Loucy (cell line): ENCODE data around the gene DMXL1.

Source experiments
- H2AFZ ChIP-seq: fragments of 200-600 bp; sonication (generic); 2 replicates; pipeline ENCODE4 v1.6.0; 2016; ENCODE audit warnings: antibody characterized with exemption, mild to moderate bottlenecking, low read length, moderate library complexity
- H3F3A ChIP-seq: fragments of 200-600 bp; 2 replicates; pipeline ENCODE4 v1.6.0; 2016; ENCODE audit warnings: antibody characterized with exemption, low read depth, mild to moderate bottlenecking
- H3K27me3 ChIP-seq: fragments of 200-600 bp; sonication (generic); 2 replicates; pipeline ENCODE4 v1.6.1; 2014; ENCODE audit warnings: low read length, mild to moderate bottlenecking; ENCODE audit not compliant: insufficient read depth, poor library complexity, severe bottlenecking
- H3K36me3 ChIP-seq: fragments of 200-600 bp; sonication (generic); 2 replicates; pipeline ENCODE4 v1.6.1; 2016; ENCODE audit warnings: low read length; ENCODE audit not compliant: insufficient read depth
- H3K4me1 ChIP-seq: fragments of 200-600 bp; sonication (generic); 2 replicates; pipeline ENCODE4 v1.5.1; 2014; ENCODE audit warnings: low read length, mild to moderate bottlenecking; ENCODE audit not compliant: insufficient read depth, poor library complexity, severe bottlenecking
- H3K4me2 ChIP-seq: fragments of 200-600 bp; sonication (generic); 2 replicates; pipeline ENCODE4 v1.6.0; 2014; ENCODE audit warnings: antibody characterized with exemption, low read length, low read depth, mild to moderate bottlenecking; ENCODE audit not compliant: poor library complexity, severe bottlenecking
- H3K4me3 ChIP-seq: fragments of 200-600 bp; sonication (generic); 2 replicates; pipeline ENCODE4 v1.5.1; 2014; ENCODE audit warnings: low read length, mild to moderate bottlenecking, mixed read lengths; ENCODE audit not compliant: poor library complexity, severe bottlenecking
- H3K79me2 ChIP-seq: fragments of 200-600 bp; sonication (generic); 2 replicates; pipeline ENCODE4 v1.6.1; 2014; ENCODE audit warnings: low read length; ENCODE audit not compliant: insufficient read depth
- H3K9ac ChIP-seq: fragments of 200-600 bp; sonication (generic); 2 replicates; pipeline ENCODE4 v1.6.0; 2014; ENCODE audit warnings: mild to moderate bottlenecking, low read depth, low read length, moderate library complexity; ENCODE audit not compliant: poor library complexity, severe bottlenecking
- H3K9me2 ChIP-seq: fragments of 200-600 bp; sonication (generic); replicated peaks from 2 replicates; pipeline ENCODE4 v1.6.1; 2016; ENCODE audit warnings: low read depth, low read length, mixed read lengths
- H3K9me3 ChIP-seq: fragments of 200-600 bp; sonication (generic); 2 replicates; pipeline ENCODE4 v1.6.1; 2014; ENCODE audit warnings: mild to moderate bottlenecking, antibody characterized with exemption, low read length, low read depth; ENCODE audit not compliant: insufficient read depth
- H4K20me1 ChIP-seq: fragments of 200-600 bp; sonication (generic); 2 replicates; pipeline ENCODE4 v1.6.0; 2014; ENCODE audit warnings: antibody characterized with exemption, low read length, mild to moderate bottlenecking; ENCODE audit not compliant: insufficient read depth, poor library complexity, severe bottlenecking
- EZH2phosphoT487 ChIP-seq: fragments of 200-600 bp; IDR thresholded peaks from 2 replicates; pipeline ENCODE4 v1.6.1; 2018; ENCODE audit warnings: antibody characterized with exemption, mild to moderate bottlenecking, moderate library complexity, borderline replicate concordance
- TF ChIP-seq, protein P1 (sequence below): fragments of 200-600 bp; sonication (generic); conservative IDR thresholded peaks from 2 replicates; pipeline ENCODE4 v1.5.1; 2014; ENCODE audit warnings: mild to moderate bottlenecking, antibody characterized with exemption, low read length

The DMXL1 gene

DNA sequence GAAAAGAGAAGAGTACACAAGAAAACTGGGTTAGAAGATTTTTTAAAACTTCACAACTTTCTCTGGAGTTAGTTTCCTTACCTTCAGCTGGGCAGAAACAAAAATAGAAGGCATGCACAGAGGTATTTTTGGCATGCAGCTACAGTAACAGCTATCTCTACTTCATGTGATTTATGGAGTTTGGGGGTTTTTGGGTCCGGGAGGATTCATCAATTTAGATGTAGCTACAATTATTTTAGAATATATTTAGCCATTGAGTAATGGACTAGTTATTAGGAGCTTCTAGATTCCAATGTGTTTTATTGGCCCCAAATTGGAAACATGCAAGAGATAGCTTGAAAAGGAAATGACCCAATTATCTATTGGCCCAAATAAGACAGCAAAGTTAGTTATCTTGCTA is 193.3 kb downstream of the DMXL1 start:
- no peaks in the 10 kb centered on the region for H3F3A ChIP-seq
- no peak overlapping the region for H3K9ac ChIP-seq
- no peak overlapping the region for H2AFZ ChIP-seq
- H3K79me2 ChIP-seq: peaks cover 6% of the 10 kb centered on the region; the same call in 1 of the 2 replicates
- no peak overlapping the region for H3K4me2 ChIP-seq
- H3K36me3 ChIP-seq: no peaks in the 10 kb centered on the region
- no peaks in the 10 kb centered on the region for H3K9me3 ChIP-seq
- no peak overlapping the region for H3K4me3 ChIP-seq
- H3K4me1 ChIP-seq: peaks cover 7% of the 10 kb centered on the region
- no peaks in the 10 kb centered on the region for H4K20me1 ChIP-seq
- H3K9me2 ChIP-seq: no peaks in the 10 kb centered on the region
- TF ChIP-seq, protein P1, sequence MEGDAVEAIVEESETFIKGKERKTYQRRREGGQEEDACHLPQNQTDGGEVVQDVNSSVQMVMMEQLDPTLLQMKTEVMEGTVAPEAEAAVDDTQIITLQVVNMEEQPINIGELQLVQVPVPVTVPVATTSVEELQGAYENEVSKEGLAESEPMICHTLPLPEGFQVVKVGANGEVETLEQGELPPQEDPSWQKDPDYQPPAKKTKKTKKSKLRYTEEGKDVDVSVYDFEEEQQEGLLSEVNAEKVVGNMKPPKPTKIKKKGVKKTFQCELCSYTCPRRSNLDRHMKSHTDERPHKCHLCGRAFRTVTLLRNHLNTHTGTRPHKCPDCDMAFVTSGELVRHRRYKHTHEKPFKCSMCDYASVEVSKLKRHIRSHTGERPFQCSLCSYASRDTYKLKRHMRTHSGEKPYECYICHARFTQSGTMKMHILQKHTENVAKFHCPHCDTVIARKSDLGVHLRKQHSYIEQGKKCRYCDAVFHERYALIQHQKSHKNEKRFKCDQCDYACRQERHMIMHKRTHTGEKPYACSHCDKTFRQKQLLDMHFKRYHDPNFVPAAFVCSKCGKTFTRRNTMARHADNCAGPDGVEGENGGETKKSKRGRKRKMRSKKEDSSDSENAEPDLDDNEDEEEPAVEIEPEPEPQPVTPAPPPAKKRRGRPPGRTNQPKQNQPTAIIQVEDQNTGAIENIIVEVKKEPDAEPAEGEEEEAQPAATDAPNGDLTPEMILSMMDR: no peak
- TF ChIP-seq EZH2phosphoT487: no peak
- H3K27me3 ChIP-seq: no peaks in the 10 kb centered on the region

DNA sequence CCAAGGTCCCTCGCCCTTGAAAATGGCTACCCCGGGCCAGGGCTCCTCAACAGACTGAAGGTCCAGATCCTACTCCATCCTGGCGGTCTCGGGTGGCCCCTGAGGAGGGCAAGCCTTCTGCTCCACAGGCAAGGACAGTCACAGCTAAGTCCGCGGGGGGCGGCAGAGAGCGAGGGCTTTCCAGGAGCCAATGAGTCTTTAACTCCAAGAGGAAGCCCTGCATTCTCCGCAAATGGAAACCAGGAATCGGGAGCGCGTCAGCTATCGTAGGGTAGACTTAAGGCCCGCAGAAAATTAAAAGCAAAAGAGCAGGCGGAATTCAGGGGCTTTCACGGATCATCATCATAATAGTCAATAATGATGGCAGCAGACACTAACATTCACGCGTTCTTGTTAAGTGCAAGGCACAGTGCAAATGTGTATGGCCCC is 197.1 kb downstream of the DMXL1 start:
- peak overlapping the region; percentile 74 for H3K4me3 ChIP-seq
- no peaks in the 10 kb centered on the region for H3F3A ChIP-seq
- peaks cover 18% of the 10 kb centered on the region for H3K4me1 ChIP-seq
- H3K9me2 ChIP-seq: no peaks in the 10 kb centered on the region
- H3K4me2 ChIP-seq: peak overlapping the region; percentile 82
- H3K36me3 ChIP-seq: no peaks in the 10 kb centered on the region
- H3K27me3 ChIP-seq: no peaks in the 10 kb centered on the region
- peak overlapping the region; percentile 63 for H2AFZ ChIP-seq
- no peaks in the 10 kb centered on the region for H3K9me3 ChIP-seq
- TF ChIP-seq, protein P1: no peak
- TF ChIP-seq EZH2phosphoT487: no peak
- no peaks in the 10 kb centered on the region for H4K20me1 ChIP-seq
- H3K79me2 ChIP-seq: peaks cover 43% of the 10 kb centered on the region
- H3K9ac ChIP-seq: peak overlapping the region; percentile 97

DNA sequence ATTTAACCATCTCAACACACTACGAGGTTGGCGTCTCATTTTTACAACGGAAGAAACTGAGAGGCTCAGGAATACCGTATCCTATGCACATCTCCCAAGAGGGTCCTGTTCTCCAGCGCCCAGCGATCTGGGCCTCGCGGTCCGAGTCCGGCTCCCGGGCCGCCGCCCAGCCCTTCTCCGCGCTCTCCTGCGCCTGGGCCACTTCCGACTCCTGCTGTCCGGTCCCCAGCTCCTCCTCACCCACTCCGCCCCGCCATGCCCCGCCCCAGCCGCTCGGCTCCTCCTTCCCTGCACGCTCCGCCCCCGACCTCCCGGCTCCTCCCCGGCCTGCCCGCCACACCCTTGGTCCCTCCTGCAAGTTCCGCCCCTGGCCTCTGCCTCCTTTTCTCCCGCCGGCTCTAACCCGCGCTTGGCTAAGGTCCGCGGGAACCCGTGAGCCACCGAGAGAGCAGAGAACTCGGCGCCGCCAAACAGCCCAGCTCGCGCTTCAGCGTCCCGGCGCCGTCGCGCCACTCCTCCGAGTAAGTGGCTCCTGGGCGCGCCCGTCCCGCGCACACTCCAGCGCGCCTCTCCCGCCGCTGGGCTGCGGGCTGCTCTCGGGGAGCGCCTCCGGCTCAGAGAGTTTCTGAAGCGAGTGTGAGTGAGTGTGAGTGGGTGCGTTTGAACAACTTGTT is 197.6 kb downstream of the DMXL1 start:
- peaks cover 19% of the 10 kb centered on the region for H3K4me1 ChIP-seq

More for the DNA sequence above, 197.6 kb downstream of the DMXL1 start:
- no peaks in the 10 kb centered on the region for H3K27me3 ChIP-seq
- no peaks in the 10 kb centered on the region for H4K20me1 ChIP-seq
- no peaks in the 10 kb centered on the region for H3K9me2 ChIP-seq
- H3K4me3 ChIP-seq: peak overlapping the region; percentile 74
- H3K36me3 ChIP-seq: no peaks in the 10 kb centered on the region
- peak overlapping the region; percentile 63 for H2AFZ ChIP-seq
- peak overlapping the region; percentile 97 for H3K9ac ChIP-seq
- H3F3A ChIP-seq: no peaks in the 10 kb centered on the region
- H3K79me2 ChIP-seq: peaks cover 46% of the 10 kb centered on the region
- TF ChIP-seq, protein P1: no peak
- no peak for TF ChIP-seq EZH2phosphoT487
- H3K4me2 ChIP-seq: peak overlapping the region; percentile 82
- no peaks in the 10 kb centered on the region for H3K9me3 ChIP-seq
